ENCODE measurements around the gene MEG3.

DNA sequence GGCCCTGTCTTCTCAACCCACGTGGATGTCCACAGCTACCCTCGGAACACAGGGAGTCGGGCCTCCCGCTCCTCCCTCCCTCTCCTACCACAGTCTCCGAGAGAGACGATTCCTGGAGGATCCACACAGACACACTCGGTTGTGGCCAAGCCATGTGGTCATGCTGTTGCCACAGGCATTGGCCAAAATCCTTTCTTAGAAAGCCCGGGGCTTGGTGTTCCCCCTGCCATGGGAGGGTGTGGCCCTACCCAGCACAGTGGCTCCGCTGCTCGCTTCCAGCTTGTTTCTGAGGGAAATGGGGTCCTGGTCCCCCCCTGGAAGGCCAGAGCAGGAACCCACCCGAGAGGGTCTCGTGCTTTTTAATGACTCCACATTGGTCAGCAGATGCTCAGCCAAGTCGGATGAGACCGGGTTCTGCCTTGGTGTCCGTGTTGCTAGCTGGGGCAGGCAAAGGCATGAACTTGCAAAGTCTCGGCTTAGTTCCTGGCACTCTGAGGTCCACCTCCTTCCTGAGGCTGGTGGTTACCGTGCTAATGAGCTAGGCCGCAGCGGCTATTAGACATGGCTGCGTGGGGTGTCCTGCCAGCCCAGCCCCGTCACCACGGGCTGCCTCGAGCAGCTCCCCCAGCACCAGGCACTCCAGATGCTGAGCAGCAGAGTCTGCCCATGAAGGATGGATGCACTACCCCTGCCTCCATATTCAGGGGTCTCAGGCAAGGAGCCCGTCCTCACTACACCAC, 46.8 kb upstream of the MEG3 start:
- TF ChIP-seq POLR2A (IDR thresholded peaks at IDR 0.05) (no peak), CTCF (IDR thresholded peaks at IDR 0.05) (no peak)

All from adrenal gland (tissue), 5 donors.